SK-N-MC (cell line): ENCODE results near the gene MAN1C1.

Experiments used
- EZH2 ChIP-seq: fragments of 200-600 bp; sonication (generic); IDR thresholded peaks from one replicate; pipeline ENCODE4 v1.6.1; 2017; ENCODE audit warnings: antibody characterized with exemption
- FOXP2 ChIP-seq: optimal IDR thresholded peaks from 2 replicates; pipeline ENCODE3; 2011; ENCODE audit warnings: mild to moderate bottlenecking, moderate library complexity; ENCODE audit not compliant: insufficient read depth; ENCODE audit errors: extremely low read length, control extremely low read depth
- POLR2AphosphoS5 ChIP-seq: IDR thresholded peaks from 2 replicates; pipeline ENCODE4 v1.6.1; 2012; ENCODE audit warnings: mild to moderate bottlenecking, low read depth, low read length, borderline replicate concordance

- TF ChIP-seq POLR2AphosphoS5 (no peak), FOXP2 (no peak), EZH2 (no peak)
Observed at GRCh38 chr1:25649505-25650288, 33.1 kb downstream of the MAN1C1 start.
